GM21390 (cell line): Measurements from ENCODE around the gene DCUN1D5.

Experiments
- ATAC-seq: cut with Tn5 transposase; IDR thresholded peaks from one replicate; pipeline ENCODE4 v1.9.1; 2021; ENCODE audit not compliant: unreplicated experiment

DCUN1D5 gene

DNA sequence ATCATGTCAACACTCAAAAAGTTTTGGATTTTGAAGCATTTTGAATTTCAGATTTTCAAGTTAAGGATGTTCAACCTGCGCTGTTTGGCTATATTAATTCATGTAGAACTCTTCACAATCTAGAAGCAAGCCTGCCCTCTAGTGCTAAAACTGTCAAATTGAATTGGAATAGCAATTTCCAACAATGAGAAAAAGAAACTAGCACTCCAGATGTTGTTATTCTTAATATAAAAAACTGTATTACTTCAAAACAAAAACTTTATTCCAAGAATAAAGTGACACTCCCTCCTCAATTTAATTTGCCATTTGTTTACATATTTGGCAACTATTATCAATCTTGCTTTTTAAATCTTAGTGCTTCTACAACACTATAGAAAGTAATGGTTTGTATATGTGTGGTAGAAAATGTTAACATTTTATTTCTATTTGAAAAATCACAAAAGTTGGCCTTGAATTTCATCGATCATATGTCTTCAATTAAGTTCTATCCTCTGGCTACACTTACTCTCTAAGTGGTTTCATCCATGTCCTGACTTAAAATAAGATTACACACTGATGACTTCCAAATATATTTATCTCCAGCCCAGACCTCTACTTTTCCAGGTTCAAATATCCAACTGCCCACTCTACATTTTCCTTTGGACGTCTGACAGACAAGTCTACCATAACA, 36.6 kb downstream of the DCUN1D5 start:
- no peak for ATAC-seq

DNA sequence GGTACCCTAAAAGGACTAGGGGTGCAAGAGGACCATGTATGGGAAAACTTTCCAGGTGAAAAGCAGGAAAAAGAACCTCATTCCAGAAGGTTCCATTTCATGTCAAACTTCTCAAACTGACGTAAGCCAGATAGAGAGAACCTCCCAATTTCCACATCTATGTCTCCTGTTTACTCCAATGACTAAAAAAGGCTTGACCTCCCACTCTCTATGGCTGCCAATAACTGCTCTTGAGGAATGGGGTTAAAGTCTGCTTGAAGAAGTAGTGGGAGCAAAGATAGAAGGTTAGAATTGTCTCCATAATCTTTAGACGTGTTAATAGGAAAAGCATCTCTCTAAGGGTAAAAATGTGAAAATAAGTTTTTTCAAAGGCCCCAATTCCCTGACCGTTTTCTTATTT, 38.0 kb downstream of the DCUN1D5 start:
- ATAC-seq, result no peak

DNA sequence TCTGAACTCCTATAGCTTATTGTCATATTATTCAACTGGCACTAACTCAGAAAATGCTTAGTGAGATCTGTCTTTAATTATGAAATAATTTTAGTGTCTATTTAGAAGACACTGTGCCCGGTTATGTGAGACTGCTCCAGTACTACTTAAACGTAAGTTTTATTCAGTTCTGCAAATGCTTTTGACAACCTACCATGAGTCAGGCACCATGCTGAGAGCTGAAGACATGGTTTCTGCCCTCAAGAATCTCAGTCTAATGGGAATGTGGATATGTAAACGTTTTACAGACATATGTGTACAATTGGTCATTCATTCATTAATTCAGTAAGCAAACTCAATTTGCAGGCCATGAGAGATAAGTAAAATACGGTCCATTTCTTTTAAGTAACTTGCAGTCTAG, 40.0 kb downstream of the DCUN1D5 start:
- ATAC-seq, result no peak

DNA sequence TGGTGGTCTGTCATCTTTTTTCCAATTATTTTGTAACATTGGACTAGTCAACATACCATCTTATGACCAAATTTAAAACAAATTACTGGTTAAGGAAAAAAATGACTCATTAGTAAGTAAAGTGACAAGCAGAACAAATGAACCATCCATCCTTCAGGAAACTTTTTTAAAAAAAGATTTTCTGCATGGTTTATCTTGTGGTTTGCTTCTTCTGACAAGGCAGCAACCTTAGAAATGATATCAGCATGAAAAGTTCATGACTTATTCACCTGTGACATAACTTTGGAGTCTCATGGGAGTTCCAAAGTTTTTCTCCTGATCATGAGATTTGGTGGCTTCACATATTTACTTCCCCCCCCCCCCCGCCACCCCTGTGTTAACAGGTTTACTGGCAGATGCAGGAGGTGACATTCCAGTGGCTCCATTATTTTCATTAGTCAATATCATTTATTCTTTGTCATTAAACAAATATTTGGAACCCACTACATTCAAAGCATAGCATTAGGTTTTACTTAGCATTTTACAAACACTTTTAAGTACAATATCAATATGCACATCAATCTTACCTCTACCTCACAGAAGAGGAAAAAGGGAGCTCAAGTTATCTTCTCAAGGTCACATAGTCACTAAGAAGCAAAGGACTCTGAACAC, 40.7 kb downstream of the DCUN1D5 start:
- ATAC-seq, result no peak

DNA sequence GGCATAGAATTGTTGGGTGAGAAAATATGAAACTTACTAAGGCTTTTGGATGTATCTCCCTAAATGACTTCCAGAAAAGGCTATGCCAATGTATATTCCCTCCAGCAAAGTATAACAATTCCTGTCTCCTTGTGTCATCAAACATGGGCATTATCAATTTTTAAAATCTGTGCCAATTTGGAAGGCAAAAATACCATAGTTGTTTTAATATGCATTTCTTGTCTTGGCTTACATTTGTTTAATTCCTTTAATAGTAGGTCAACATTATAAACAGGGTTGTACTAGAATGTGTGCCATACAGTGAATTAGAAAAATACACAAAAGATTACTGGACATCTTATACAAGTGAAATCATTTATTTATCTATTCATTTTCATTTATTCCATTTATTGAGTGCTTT, 41.6 kb downstream of the DCUN1D5 start:
- ATAC-seq, result no peak

DNA sequence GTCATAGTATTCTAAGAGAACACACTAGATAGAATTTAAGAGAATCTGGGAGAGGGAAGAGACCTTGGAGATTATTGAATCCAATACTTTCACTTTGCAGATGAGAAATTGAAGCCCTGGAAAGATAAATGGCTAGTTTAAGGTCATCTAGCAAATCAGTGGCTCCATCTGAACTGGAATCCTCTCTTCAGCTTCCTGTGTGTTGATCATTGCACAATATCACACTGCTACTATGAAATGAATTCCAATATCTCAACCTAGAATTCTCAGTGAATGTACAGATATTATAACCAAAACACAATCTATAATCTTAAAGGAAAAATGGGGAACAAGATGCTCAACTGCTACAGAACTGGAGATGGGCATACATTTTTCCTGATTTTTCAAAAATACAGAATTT, 44.1 kb downstream of the DCUN1D5 start:
- ATAC-seq, result no peak

DNA sequence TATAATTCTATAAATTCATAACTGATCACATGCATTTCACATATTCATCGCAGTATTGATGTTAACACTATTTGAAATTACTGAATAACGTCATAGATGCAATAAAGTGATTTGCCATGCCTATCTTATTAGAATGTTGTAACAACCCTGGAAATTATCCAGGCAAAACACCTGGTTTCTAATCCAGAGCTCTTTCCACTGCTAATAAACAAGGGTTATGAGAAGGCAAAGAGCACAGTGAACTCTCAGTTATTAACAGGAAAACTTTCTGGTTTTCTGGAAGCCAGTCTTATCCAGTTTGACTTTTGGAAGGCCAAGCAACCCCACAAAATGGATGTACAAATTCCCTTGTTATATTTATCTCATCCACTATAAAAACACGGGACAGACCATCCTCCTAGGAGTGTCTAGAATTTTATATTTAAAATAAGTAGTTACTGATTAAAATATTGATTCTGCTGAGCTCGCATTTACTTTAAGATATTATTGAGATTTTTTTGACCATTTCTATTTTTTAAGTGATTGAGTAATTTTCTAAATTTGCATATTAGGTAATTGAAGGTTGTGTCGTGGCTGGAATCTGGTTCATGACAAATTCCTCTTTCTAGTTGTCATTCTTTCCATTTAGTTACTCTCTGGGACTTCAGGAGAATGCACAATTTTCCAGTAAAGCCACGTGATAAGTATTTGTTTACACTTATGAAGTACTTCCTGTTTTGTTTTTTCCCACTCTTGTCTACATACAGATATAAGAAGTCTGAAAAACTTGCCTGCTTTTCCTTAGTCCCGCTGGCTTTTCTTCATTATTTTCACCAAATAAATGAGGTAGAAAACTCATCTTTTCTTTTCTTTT, 47.9 kb downstream of the DCUN1D5 start:
- ATAC-seq, result no peak

DNA sequence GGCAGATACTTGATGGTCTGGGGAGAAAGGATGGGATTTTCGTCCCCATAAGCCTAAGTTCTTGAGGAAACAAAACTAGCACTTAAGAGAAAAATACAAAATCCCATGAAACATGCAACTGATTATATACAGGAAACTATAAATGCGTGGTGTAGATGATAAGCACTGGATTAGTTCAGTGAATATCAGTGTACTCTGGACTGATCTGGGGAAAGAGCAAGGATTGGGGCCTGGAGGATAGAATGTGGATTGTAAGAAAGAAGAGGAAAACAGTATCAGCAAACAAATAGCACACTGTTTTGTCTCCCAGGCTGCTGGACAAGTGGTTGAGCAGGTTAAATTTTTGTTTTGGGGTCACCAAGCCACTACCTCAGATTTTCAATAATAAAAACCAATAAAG, 49.8 kb downstream of the DCUN1D5 start:
- ATAC-seq, result no peak

DNA sequence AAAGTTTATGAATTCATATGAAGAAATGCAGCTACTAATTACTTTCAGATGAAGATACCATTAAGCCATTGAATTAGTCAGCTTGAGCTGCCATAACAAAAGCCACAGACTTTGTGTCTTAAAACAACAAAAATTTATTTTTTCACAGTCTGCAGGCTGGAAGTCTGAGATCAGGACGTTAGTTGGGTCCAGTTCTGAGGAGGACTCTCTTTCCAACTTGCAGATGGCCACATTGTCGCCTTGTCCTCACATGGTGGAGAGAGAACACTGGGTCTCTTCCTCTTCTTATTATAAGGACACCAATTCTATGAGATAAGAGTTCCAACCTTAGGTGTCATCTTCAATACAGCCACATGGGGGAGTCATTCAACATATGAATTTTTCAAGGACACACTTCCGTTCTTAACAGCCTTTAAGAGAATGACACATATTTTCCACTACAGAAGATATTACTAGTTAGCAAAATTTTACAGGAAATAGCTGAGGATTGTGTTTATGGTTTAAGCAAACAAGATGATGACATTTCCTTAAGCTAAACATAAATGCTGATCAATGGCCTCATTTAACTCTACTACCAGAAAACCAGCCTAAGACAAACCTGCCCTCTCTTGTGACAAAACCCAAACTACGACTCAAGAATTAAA, 56.0 kb downstream of the DCUN1D5 start:
- peak; percentile 97 for ATAC-seq

DNA sequence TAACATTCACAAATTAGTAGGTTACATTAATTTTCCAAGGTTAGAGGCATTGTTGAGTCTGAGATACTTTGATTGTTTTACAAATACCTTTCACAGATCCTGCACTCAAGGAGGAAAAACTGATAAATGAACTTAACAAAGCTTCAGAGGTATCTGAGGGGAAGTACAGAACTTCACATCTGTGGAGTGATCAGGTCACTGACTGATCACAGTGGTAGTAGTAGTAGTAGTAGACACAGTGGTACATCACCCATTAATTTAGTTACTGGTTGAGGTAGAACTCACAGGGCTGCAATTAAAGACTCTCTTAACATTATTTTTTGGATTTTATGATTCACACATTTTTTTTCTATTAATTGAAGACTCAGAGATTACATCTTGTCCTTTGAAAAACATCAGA, 56.7 kb downstream of the DCUN1D5 start:
- no peak for ATAC-seq

DNA sequence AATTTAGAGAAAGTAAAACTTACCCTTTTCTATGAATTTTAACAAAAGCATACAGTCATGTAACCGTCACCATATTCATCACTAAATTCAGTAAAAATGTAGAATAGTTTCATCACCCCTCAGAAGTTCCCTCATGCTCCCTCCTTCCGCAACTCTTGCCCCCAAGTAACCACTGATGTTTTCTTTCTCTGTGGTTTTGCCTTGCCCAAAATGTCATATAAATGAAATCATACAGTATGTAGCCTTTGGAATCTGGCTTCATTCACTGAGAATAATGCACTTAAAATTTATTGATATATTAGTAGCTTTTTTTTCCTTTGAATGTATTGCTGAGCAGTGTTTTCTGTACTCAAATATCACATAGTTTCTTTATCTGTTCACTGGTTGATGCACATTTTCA, 60.1 kb downstream of the DCUN1D5 start:
- no peak for ATAC-seq

DNA sequence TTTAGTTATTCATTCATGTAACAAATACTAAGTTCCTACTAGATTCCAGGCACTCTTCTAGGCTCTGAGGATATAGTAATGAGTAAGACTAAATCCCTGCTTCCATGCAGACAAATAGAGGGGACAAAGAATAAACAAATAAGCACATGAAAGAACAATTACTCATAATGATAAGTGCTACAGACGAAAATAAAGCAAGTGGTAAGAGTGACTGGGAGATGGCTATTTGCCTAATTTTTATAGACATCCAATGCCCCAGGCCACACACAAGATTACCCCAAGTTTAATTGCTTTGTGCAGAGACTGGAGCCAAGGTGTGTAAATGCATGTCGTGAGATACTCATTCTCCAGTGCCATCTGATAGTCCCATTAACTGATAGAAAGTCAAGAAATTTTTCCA, 62.6 kb downstream of the DCUN1D5 start:
- no peak for ATAC-seq

DNA sequence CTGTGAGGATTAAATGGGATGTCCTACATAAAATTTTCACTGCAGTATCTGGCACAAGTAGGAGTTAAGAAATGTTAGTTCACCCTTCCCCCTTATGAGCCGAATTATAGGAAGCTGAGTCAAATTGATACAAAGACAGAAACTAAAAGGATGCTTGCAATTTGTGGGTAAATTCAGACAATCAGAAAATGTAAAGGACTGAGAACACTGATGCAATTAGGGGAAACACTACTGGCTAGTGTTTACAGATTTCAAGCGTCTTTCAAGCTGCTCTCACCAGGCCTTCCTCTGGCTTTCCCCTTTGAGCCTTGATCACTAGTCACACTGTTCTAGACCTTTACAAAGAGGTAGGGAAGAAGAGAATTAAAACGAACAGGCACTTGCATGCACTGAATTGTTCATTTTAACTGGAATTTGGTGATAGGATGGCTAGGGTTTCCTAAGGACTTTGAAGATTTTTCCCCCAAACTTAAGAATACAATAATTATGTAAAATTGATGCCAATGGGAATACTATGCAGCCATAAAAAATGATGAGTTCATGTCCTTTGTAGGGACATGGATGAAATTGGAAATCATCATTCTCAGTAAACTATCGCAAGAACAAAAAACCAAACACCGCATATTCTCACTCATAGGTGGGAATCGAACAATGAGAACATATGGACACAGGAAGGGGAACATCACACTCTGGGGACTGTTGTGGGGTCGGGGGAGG, 63.5 kb downstream of the DCUN1D5 start:
- peak; percentile 93 for ATAC-seq

DNA sequence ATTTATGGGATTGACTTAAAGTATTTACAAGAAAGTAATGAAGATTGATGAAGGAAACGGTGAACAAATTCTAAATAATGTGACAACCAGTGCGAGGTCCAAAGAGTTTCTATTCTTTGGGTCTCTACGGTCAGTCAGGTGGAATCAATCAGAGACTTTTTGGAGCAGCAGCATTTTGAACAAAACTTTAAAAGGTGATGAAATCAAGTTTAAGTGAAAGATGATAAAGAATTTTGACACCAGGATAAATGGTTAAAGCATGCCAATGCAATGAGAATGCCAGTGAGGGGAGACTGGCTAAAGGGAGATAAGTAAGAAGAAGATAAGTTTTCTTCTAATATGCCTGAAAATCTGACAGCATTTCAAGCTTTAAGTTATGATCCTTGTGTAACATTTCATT, 67.9 kb downstream of the DCUN1D5 start:
- ATAC-seq, result no peak

DNA sequence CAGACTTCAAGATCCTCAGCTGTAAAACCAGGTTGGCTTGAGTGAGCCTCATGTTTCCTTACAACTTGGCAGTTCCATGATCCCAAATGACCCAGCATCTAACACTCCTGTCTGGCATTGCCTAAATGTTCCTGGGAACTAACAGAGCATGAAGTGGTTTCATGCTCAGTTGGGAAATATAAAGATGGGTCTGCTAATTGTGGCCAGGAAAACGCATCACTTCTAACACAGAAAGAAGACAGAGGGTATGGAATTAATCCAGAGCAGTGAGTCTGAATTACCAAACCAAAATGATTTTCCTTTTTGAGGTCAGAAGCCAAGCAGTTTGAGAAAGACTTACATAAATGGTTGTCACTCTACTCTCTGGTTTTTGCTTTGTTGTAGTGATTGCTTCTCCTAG, 75.9 kb downstream of the DCUN1D5 start:
- no peak for ATAC-seq

DNA sequence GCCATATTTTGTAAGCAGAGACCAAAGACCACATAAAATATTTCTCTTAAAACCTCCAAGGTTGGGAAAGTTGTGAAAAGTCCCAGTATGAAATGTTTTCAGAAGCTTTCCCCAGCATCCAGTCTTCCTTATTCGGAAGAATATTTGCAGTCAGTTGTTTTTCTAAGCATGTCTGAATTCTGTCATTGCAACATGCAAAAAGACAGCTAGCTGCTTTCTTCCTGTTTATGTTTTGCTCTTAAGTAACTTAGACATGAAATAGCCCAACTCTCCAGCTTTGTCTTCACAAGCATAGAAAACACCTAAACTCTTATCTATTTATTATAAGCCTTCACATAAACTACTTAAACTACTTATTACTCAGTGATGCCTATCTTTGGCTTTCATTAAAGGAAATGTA, 78.5 kb downstream of the DCUN1D5 start:
- ATAC-seq, result no peak
